ENCODE measurements around the gene KCNJ10.

KCNJ10 gene

GRCh38 chr1:160082926-160083325 is 13.0 kb upstream of the KCNJ10 start:
- no peak for DNase-seq

GRCh38 chr1:160082487-160082886 is 12.5 kb upstream of the KCNJ10 start:
- DNase-seq, result no peak

GRCh38 chr1:160081261-160081936 is 11.4 kb upstream of the KCNJ10 start, which contains the start of gene KCNJ9:
KCNJ9 (plus strand) TSS chr1:160081538; CDS start chr1:160084031, 2,493 bp downstream.
- no peak for DNase-seq

- no peak for DNase-seq
These were observed 10.6 kb upstream of the KCNJ10 start for GRCh38 chr1:160080381-160081100.

GRCh38 chr1:160079448-160079847 is 9.5 kb upstream of the KCNJ10 start:
- DNase-seq, result no peak

- DNase-seq, result peak; percentile 42 to 58
These were observed 8.7 kb upstream of the KCNJ10 start for GRCh38 chr1:160078512-160079195.

- DNase-seq, result peak in 1 of 2 experiments; percentile 27
These were observed 7.5 kb upstream of the KCNJ10 start for GRCh38 chr1:160077486-160077885.

GRCh38 chr1:160076295-160076694 is 6.3 kb upstream of the KCNJ10 start:
- no peak for DNase-seq

GRCh38 chr1:160075836-160076235 is 5.9 kb upstream of the KCNJ10 start:
- no peak for DNase-seq

GRCh38 chr1:160074865-160075264 is 4.9 kb upstream of the KCNJ10 start:
- no peak for DNase-seq

GRCh38 chr1:160071289-160071688 is 1.3 kb upstream of the KCNJ10 start:
- DNase-seq, result no peak

GRCh38 chr1:160070243-160071163 is 543 bp upstream of the KCNJ10 start:
- DNase-seq, result no peak

GRCh38 chr1:160068225-160068624 is 1.7 kb downstream of the KCNJ10 start:
- no peak for DNase-seq

- no peak for DNase-seq
These were observed 2.9 kb downstream of the KCNJ10 start for GRCh38 chr1:160066829-160067745.

- DNase-seq, result no peak
These were observed 5.2 kb downstream of the KCNJ10 start for GRCh38 chr1:160064746-160065145.

- no peak for DNase-seq
These were observed 5.8 kb downstream of the KCNJ10 start for GRCh38 chr1:160064164-160064563.

GRCh38 chr1:160063176-160063575 is 6.8 kb downstream of the KCNJ10 start:
- no peak for DNase-seq

GRCh38 chr1:160062230-160062532 is 7.8 kb downstream of the KCNJ10 start:
- DNase-seq, result no peak

- no peak for DNase-seq
These were observed 8.4 kb downstream of the KCNJ10 start for GRCh38 chr1:160061369-160062229.

GRCh38 chr1:160058087-160058486 is 11.9 kb downstream of the KCNJ10 start:
- DNase-seq, result no peak

GRCh38 chr1:160056648-160057169 is 13.3 kb downstream of the KCNJ10 start:
- no peak for DNase-seq
